ENCODE measurements around the gene UBTD2.

DNA sequence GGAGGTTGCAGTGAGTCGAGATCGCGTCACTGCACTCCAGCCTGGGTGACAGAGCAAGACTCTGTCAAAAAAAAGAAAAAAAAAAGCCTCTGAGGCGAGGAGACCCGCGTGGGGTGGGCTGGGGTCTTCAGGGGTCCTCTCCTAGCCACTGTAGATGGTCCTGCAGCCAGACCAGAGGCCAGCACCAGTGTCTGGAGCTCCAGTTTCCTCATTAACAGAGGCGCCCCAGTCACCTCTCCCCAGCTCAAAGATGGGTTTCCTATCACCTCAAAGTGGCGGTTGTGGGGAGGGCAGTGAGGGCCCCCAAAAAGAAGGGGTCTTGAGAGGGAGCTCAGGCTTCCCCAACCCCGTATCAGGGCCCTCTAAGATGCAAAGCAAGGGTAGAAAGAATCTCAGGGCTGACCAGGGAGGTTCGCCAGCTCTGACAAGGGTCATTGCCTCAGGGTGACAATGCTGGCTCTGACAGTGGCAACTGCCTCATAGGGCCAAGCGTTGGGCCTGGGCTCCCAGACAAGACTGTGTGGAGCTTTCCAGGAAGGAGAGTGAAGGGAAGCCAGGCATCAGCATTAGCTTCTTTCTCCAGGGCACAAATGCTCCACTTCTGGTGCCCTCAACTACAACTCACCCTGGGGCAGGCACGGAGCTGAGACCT is 110.5 kb downstream of the UBTD2 start:
- TF ChIP-seq, protein P1, sequence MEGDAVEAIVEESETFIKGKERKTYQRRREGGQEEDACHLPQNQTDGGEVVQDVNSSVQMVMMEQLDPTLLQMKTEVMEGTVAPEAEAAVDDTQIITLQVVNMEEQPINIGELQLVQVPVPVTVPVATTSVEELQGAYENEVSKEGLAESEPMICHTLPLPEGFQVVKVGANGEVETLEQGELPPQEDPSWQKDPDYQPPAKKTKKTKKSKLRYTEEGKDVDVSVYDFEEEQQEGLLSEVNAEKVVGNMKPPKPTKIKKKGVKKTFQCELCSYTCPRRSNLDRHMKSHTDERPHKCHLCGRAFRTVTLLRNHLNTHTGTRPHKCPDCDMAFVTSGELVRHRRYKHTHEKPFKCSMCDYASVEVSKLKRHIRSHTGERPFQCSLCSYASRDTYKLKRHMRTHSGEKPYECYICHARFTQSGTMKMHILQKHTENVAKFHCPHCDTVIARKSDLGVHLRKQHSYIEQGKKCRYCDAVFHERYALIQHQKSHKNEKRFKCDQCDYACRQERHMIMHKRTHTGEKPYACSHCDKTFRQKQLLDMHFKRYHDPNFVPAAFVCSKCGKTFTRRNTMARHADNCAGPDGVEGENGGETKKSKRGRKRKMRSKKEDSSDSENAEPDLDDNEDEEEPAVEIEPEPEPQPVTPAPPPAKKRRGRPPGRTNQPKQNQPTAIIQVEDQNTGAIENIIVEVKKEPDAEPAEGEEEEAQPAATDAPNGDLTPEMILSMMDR (IDR thresholded peaks at IDR 0.05; ENCODE audit: low read length), result no peak
- TF ChIP-seq EZH2phosphoT487 (IDR thresholded peaks at IDR 0.05; ENCODE audit: low read length), result no peak

Measured in MM.1S (cell line).